ENCODE measurements around the gene PLAU.
"Not testable (repeated sequence)": the region's sequence is repeated elsewhere in the genome, so short reads cannot be mapped to it uniquely, and the experiment has no call there.

PLAU gene

DNA sequence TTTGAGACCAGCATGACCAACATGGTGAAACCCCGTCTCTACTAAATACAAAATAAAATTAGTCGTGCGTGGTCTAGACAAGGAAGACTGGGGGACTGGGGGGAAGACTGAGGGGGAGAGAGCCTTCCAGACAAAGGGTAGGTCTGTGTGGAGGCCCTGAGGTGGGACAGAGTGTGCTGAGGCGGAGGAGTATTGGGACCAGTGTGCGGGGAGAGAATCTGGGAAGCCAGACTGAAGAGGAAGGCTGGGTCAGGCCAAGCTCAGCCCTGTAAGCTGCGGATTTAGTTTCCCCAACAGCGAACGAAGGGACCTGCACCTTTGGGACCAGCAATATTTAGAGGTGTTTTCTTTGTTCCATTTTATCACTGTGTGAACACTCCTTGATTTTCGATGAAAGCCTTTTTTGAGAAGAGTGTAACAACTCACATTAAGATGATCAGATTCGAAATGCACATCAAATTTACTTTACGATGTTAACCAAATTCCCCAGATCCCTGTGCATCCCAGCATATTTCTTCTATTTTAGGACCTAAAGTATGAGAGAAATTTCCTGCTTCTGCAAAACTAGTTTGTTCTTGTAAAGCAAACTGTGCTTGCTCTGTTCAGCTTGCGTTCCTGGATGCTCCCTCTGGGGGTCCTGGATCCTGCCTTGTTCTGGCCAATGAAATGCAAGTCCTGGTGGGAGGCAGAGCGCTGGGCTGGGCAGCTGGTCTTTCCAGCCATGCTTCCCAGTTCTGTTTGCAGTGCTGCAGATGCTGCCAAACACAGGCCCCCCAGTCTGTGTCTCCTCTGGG lies 39.4 kb downstream of the PLAU start:
- no peak for DNase-seq (ENCODE audit: low read depth in 2 of 2)

DNA sequence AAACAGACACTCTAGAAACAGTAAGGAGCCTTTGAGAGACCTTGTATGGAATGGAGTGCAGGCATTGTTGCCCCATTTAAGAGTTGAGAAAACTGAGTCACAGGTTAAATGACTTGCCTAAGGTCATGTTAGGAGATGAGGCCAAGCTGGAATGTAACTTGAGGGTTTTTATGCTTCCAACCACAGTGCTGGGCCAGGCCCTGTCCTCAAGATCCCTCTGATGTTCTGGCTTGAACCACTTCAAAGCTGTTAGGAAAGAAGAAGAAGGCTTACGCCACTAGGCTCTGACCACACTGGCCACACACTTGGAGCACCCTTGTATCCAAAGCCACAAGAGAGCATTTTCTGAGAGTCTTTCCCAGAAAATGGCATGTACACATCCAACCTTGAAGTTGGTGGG lies 42.7 kb downstream of the PLAU start:
- no peak for DNase-seq (ENCODE audit: low read depth in 2 of 2)

DNA sequence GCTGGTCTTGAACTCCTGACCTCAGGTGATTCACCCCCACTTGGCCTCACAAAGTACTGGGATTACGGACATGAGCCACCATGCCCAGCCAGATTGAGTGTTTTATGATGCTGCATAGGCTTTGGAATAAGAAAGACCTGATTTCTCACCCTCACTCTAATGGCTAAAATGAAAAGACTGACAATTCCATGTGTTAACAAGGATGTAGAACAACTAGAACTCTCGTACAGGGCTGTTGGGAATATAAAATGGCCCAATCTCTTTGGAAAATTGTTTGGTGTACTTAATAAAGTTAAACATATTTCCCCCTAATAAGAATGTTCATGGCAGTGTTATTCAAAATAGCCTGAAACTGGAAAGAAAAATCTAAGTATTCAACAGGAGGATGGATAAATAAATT lies 43.8 kb downstream of the PLAU start:
- DNase-seq (ENCODE audit: low read depth in 2 of 2), result no peak

- no peak for DNase-seq (ENCODE audit: low read depth in 2 of 2)
Measured at GRCh38 chr10:73955719-73956118, 44.8 kb downstream of the PLAU start.

DNA sequence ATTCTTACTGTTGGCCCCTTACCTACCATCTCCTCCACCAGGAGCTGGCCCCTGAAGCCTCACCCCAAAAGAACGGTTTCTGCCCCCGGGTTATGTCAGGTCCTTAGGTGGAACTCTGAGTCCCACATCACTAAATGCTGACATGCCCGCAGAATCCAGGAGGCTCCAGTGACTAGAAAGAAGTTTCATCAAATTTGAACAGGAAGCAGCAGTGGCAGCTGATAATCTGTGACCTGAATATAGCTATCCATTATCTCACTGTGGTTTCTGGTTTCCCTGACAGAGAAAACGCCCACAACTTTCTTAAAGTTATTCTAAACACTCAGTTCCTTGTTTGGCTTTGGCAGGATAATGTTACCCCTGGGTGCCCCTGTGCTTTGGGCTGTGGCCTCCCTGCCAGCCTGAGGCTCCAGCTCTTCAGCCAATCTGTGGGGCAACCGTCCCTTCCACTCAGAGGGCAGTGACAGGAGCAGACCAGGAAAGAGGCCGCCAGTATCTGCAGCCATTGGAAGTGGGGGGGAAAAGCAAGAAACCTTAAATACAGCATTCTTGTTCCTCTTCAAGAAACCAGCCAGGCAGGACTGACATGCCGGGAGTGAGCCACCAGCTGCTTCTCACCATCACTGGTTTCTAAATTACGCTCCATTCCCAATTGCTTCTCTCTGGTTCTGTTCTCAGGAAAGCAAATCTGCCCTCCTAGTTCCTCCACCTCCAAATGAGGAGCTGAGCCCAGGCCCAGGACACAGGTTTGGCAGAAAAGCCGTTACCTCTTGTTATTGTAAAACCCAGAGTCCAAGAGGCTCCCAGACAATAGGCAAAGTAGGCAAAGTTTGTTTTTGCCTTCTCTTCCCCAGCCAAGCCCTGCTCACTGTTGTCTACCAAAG lies 45.8 kb downstream of the PLAU start:
- peak in 1 of 2 donors; percentile 4 for DNase-seq (ENCODE audit: low read depth in 2 of 2)

DNA sequence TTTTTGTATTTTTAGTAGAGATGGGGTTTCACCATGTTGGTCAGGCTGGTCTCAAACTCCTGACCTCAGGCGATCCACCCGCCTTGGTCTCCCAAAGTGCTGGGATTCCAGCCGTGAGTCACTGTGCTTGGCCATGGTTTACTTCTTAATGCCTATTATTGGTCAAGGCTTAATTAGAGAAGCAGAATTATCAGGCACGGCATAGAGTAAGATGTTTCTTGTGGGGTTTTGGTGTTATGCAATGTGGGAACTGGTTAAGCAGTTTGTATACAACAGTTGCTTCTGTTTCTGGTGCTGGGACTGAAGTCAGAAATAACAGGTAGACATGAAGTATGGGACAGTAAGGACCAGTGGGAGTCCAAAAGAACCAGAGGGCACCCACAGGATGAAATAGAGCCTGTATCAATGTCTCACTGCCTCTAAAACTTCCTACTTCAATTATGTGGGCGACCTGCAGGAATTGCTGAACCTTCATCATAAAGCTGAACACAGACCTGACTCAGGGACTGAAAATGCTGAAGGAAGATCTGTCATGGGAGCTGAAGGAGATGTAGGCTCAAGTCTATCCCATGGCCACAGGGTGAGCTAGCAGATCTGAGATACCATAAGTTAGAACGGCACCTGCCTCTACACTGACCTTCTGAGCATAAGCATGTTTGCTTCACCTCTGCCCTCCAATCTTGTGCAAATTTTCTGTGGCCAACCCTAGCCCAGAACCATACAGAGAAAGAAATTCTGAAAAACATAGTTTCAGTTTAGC lies 48.7 kb downstream of the PLAU start:
- DNase-seq (ENCODE audit: low read depth in 2 of 2), result no peak

DNA sequence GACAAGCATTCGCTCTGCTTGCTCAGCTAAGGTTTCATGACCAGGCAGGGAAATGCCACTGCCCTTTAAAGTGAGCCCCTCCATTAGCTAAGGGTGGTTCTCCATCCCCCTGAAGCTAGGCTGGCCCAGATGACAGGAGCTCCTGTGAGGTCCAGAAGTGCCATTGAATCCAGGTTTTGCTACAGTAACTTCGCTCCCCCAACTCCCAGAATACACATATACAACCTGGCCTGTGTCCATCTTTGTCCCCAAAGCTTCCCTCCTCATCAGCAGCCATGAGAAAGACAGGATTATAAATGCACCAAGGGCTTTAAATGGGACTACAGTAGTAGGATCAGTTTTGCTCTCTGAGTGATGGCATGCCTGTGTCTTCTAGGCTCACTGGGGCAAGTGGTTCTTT lies 51.5 kb downstream of the PLAU start:
- DNase-seq (ENCODE audit: low read depth in 2 of 2), result no peak

DNA sequence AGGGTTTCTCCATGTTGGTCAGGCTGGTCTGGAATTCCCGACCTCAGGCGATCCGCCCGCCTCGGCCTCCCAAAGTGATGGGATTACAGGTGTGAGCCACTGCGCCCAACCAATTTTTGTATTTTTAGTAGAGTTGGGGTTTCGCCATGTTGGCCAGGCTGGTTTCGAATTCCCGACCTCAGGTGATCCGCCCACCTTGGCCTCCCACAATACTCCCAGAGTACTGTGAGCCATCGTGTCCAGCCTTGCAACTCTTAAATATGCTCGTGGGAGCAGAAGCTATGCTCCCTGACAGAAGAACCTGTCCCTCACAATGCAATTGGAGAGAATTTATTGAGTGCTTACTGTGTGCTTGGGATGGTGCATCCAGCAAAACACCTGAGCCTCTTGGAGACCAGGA lies 52.6 kb downstream of the PLAU start:
- DNase-seq (ENCODE audit: low read depth in 2 of 2), result not testable (repeated sequence)

- no peak for DNase-seq (ENCODE audit: low read depth in 2 of 2)
Measured at GRCh38 chr10:73964743-73965142, 53.8 kb downstream of the PLAU start.

DNA sequence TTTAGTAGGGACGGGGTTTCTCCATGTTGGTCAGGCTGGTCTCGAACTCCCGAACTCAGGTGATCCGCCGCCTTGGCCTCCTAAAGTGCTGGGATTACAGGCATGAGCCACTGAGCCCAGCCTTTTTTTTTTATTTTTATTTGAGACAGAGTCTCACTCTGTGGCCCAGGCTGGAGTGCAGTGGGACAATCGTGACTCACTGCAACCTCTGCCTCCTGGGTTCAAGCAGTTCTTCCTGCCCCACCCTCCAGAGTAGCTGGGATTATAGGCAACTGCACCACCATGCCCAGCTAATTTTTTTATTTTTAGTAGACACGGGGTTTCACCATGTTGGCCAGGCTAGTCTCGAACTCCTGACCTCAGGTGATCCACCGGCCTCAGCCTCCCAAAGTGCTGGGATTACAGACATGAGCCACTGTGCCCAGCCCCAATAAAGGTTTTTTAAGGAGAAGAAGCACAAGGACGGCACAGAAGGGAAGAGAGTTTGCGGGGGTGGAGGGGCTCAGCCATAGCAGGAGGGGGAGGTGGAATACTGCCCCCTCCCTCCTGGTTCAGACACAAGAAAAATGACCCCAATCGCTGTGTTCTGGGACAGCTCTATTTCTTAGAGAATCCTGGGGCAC lies 54.4 kb downstream of the PLAU start:
- not testable (repeated sequence) for DNase-seq (ENCODE audit: low read depth in 2 of 2)

- DNase-seq (ENCODE audit: low read depth in 2 of 2), result no peak
Measured at GRCh38 chr10:73965890-73966768, 55.2 kb downstream of the PLAU start.

DNA sequence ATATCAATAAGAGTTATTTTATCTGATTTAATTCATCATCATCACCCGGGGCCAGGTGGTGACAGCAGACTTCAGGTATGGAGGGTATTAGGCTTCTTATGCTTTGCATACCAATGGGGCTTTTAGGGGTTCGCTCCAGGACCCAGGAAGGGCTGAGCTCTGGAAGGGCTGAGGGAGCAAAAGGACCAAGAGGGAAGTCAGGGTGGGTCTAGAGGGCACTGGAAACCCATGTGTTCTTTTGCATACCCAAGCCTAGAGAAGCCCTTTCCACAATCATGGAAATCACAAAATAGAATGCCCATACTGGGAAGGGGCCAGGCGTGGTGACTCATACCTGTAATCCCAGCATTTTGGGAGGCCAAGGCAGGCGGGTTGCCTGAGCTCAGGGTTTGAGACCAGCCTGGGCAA lies 56.1 kb downstream of the PLAU start:
- no peak for DNase-seq (ENCODE audit: low read depth in 2 of 2)
